ENCODE measurements around the gene LNPEP. TPM values are rescaled to one million over a fixed set of nuclear protein-coding genes. Genes with fewer than 3 reads are reported as not detected.

LNPEP gene
- total and polyA plus RNA-seq, 10 of the 15 experiments (the other 5 are each of a cell fraction or from before 2014, with no cell fraction given): 5.6 to 54.9 (median 25.0) TPM

DNA sequence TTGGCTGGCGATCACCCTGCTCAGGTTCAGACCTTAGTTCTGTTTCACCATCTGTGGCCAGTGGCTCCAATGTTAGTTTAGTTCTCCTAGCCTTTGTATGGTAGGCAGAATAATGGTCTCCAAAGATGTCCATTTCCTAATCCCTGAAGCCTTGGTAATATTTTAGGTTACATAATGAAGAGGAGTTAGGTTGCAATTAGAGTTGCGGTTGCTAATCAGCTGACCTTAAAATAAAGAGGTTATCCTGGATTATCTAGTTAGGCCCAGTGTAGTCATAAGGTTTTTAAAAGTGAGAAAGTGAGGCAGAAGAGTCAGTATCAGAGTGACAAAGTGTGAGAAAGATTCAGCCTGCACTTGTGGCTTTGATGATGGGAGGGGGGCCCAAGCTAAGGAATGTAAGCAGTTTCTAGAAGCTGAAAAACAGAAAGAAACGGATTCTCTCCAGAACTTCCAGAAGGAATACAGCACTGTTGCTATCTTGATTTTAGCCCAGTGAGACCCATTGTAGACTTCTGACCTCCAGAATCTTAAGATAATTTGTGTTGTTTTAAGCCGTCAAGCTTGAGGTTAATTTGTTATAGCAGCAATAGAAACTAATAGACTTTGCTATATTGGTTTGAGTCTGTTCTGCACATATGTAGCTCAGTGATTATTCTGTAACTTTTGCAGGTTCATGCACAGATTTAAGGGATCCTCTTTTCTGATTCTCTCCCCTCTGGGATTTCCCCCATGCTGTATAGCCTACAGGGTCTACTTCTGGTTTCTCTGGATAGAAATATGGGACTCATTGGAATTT is 21.6 kb downstream of the LNPEP start (continued):
- TF ChIP-seq HSF1 (IDR thresholded peaks at IDR 0.05; ENCODE audit: low read depth, low read length): no peak
- TF ChIP-seq, protein P1, sequence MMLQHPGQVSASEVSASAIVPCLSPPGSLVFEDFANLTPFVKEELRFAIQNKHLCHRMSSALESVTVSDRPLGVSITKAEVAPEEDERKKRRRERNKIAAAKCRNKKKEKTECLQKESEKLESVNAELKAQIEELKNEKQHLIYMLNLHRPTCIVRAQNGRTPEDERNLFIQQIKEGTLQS (IDR thresholded peaks at IDR 0.05; ENCODE audit: borderline replicate concordance, extremely low read depth, low read depth, low read length): no peak
- TF ChIP-seq, protein P2, sequence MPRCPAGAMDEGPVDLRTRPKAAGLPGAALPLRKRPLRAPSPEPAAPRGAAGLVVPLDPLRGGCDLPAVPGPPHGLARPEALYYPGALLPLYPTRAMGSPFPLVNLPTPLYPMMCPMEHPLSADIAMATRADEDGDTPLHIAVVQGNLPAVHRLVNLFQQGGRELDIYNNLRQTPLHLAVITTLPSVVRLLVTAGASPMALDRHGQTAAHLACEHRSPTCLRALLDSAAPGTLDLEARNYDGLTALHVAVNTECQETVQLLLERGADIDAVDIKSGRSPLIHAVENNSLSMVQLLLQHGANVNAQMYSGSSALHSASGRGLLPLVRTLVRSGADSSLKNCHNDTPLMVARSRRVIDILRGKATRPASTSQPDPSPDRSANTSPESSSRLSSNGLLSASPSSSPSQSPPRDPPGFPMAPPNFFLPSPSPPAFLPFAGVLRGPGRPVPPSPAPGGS (IDR thresholded peaks at IDR 0.05; ENCODE audit: borderline replicate concordance, insufficient read depth, low read depth, low read length, poor library complexity, severe bottlenecking): no peak
- peak; percentile 54; the same call in 1 of the 2 replicates for TF ChIP-seq BCL11A (IDR thresholded peaks at IDR 0.05; ENCODE audit: low read depth, low read length)
- TF ChIP-seq SUPT20H (IDR thresholded peaks at IDR 0.05; ENCODE audit: borderline replicate concordance, control insufficient read depth, low read depth, low read length): no peak
- no peak for TF ChIP-seq CHD1 (IDR thresholded peaks at IDR 0.05; ENCODE audit: low read depth, low read length)
- TF ChIP-seq, protein P3, sequence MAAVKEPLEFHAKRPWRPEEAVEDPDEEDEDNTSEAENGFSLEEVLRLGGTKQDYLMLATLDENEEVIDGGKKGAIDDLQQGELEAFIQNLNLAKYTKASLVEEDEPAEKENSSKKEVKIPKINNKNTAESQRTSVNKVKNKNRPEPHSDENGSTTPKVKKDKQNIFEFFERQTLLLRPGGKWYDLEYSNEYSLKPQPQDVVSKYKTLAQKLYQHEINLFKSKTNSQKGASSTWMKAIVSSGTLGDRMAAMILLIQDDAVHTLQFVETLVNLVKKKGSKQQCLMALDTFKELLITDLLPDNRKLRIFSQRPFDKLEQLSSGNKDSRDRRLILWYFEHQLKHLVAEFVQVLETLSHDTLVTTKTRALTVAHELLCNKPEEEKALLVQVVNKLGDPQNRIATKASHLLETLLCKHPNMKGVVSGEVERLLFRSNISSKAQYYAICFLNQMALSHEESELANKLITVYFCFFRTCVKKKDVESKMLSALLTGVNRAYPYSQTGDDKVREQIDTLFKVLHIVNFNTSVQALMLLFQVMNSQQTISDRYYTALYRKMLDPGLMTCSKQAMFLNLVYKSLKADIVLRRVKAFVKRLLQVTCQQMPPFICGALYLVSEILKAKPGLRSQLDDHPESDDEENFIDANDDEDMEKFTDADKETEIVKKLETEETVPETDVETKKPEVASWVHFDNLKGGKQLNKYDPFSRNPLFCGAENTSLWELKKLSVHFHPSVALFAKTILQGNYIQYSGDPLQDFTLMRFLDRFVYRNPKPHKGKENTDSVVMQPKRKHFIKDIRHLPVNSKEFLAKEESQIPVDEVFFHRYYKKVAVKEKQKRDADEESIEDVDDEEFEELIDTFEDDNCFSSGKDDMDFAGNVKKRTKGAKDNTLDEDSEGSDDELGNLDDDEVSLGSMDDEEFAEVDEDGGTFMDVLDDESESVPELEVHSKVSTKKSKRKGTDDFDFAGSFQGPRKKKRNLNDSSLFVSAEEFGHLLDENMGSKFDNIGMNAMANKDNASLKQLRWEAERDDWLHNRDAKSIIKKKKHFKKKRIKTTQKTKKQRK (IDR thresholded peaks at IDR 0.05; ENCODE audit: low read depth, low read length): no peak
- TF ChIP-seq CEBPB (IDR thresholded peaks at IDR 0.05; ENCODE audit: borderline replicate concordance in 1 of 2, low read depth in 2 of 2, low read length in 2 of 2): no peak
- no peak for TF ChIP-seq FOXK2 (IDR thresholded peaks at IDR 0.05)
- TF ChIP-seq PKNOX1 (IDR thresholded peaks at IDR 0.05): no peak
- TF ChIP-seq, protein P4, sequence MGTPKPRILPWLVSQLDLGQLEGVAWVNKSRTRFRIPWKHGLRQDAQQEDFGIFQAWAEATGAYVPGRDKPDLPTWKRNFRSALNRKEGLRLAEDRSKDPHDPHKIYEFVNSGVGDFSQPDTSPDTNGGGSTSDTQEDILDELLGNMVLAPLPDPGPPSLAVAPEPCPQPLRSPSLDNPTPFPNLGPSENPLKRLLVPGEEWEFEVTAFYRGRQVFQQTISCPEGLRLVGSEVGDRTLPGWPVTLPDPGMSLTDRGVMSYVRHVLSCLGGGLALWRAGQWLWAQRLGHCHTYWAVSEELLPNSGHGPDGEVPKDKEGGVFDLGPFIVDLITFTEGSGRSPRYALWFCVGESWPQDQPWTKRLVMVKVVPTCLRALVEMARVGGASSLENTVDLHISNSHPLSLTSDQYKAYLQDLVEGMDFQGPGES (IDR thresholded peaks at IDR 0.05): no peak
- no peak for TF ChIP-seq SMAD1 (IDR thresholded peaks at IDR 0.05; ENCODE audit: low read depth, partially characterized antibody)
- peak; percentile 35; the same call in 1 of the 2 replicates for TF ChIP-seq RELB (IDR thresholded peaks at IDR 0.05; ENCODE audit: low read depth)
- no peak for TF ChIP-seq MEF2B (IDR thresholded peaks at IDR 0.05; ENCODE audit: partially characterized antibody, poor library complexity, severe bottlenecking)
- no peak for TF ChIP-seq HDAC2 (IDR thresholded peaks at IDR 0.05)
- TF ChIP-seq NFYB (IDR thresholded peaks at IDR 0.05; ENCODE audit: insufficient read depth, low read depth, low read length): no peak
- TF ChIP-seq SP1 (IDR thresholded peaks at IDR 0.05; ENCODE audit: low read depth, low read length): no peak
- no peak for TF ChIP-seq TCF12 (IDR thresholded peaks at IDR 0.05; ENCODE audit: low read depth, low read length)

Data from GM12878 (cell line).